Subcutaneous adipose tissue (tissue), 4 donors: ENCODE measurements around the gene AIFM1. TPM values are rescaled to one million over a fixed set of nuclear protein-coding genes. Genes with fewer than 3 reads are reported as not detected.

Source experiments
- total RNA-seq, 4 donors: library from RNA; depleted of rRNA; stranded (reverse); fragments of >200 nt; gene quantifications; one replicate each; pipeline ENCODE4 v1.1.0, GENCODE V29; 2016
- TF ChIP-seq, protein P1 (sequence below): fragments of 450-650 bp; IDR thresholded peaks from one replicate; pipeline ENCODE4 v1.5.1; 2016; ENCODE audit warnings: low read depth, mild to moderate bottlenecking, control low read depth, antibody characterized with exemption, moderate library complexity

AIFM1 gene
- total RNA-seq, 4 donors from 2014 or later, result 19.8 to 26.4 (median 22.4) TPM

DNA sequence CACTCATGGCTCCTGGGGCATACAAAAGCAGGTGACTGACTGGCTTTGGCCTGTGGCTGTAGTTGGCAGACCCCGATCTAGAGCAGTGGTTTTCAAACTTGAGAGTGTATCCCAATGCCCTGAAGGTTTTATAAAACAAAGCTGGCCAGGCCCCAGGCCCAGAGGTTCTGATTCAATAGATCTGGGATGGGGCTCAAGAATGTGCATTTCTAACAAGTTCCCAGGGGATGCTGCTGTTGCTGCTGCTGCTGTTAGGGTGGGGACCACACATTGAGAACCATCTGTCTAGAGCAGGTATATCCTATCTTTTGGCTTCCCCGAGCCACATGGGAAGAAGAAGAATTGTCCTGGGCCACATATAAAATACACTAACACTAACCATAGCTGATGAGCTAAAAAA is 7.3 kb downstream of the AIFM1 start:
- TF ChIP-seq, protein P1, sequence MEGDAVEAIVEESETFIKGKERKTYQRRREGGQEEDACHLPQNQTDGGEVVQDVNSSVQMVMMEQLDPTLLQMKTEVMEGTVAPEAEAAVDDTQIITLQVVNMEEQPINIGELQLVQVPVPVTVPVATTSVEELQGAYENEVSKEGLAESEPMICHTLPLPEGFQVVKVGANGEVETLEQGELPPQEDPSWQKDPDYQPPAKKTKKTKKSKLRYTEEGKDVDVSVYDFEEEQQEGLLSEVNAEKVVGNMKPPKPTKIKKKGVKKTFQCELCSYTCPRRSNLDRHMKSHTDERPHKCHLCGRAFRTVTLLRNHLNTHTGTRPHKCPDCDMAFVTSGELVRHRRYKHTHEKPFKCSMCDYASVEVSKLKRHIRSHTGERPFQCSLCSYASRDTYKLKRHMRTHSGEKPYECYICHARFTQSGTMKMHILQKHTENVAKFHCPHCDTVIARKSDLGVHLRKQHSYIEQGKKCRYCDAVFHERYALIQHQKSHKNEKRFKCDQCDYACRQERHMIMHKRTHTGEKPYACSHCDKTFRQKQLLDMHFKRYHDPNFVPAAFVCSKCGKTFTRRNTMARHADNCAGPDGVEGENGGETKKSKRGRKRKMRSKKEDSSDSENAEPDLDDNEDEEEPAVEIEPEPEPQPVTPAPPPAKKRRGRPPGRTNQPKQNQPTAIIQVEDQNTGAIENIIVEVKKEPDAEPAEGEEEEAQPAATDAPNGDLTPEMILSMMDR, result no peak

DNA sequence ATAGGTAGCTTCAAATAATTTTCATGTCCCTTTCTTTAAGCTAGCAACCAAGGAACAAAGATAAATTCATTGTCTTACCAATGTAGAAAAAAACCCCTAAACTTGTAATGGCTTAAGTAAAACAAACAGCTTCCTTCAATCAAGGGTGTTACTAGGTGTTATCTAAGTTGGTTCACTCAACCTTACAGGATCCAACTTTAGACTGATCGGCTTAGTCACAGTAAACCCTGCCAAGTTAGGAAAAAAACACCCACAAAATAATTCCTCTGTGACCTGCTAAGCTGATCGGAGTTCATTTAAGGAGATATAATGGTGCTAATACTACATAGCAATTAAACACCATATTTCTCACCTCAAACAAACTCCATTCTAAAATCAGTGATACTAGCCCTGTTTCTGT is 10.1 kb downstream of the AIFM1 start:
- TF ChIP-seq, protein P1, result no peak

DNA sequence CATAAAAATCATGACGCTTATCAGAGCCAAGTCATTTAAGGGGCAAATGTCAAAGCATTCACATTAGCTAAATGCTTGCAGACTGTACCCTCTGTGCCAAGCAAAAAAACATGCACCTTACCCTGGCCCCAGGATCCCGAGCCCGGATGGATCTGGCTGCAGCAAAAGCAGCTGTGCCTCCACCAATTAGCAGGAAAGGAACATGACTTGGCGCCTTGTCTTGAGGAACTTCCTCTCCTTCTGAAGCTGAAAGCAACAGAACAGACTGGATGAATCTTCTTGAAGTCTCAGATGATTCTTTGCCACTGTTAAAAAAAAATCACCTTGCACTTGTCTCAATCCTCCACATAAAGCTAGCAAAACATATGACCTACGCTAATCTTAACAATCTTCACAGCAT is 18.0 kb downstream of the AIFM1 start:
- TF ChIP-seq, protein P1, result no peak

DNA sequence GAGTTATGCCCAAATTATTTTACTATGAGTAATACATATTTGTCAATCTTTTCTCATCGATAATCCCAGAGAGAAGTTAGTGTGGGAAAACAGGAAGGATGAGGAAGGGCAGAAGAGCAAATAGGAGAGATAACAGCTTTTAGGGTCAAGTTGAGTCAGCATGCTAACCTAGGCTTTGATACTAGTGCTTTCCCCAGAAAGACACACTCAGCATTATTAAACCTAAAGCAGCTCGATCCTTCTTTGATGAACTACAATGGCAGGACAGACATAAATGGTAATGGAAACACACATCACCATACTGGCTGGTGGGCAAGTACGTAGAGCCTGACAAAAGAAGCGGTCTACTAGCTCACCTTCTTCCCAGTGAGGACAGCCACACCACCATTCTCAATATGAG is 20.5 kb downstream of the AIFM1 start:
- TF ChIP-seq, protein P1, result no peak

DNA sequence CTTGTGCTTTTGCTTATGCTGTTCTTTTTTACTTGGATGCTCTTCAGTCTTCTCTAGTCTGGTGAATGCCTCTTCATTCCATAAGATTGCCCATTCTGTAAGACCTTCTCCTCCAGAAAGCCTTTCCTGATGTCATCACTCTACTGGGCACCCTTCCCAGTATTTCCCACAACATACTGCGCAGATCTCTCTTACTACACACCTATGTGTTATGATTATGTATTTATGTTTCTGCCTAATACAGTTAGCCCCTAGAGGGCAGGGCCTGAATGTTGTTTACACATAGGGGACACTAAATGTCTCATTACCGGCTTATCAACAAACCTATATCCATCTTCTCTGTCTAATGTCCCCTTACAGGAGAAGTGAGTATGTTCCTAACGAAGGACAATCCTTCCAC is 21.1 kb downstream of the AIFM1 start:
- TF ChIP-seq, protein P1, result no peak

DNA sequence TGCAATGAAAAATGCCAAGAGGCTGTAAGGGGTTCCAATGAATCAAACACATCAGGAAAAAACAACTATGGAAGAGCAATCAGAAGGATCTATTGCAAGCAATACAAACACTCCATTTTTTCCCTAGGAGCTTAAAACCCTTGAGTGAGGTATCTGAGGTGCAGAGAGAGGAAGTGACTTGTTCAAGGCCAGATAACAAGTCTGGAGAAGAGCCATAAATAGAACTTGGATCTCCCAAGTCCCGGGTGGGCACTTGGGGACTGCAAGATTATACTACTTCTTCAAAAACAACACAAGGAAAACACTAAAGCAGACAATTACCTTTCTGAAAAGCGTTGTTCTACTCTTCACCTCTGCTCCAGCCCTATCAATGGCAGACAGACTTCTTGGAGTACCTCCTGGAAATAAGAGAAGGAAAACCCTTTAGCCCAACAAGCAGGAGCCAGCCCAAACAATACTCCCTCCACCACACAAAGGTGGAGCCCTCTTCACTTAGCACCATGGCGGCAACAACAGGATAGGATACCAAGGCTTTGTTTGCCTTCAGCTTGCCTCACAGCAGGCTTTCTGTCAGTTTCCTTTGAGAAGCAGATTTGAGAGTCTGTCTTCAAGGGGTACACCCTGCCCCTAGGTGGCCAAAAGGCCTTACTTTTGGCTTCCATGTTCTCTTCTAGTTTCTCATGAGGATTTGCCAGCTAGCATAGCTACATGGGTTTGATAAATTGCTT is 26.0 kb downstream of the AIFM1 start:
- TF ChIP-seq, protein P1, result no peak

DNA sequence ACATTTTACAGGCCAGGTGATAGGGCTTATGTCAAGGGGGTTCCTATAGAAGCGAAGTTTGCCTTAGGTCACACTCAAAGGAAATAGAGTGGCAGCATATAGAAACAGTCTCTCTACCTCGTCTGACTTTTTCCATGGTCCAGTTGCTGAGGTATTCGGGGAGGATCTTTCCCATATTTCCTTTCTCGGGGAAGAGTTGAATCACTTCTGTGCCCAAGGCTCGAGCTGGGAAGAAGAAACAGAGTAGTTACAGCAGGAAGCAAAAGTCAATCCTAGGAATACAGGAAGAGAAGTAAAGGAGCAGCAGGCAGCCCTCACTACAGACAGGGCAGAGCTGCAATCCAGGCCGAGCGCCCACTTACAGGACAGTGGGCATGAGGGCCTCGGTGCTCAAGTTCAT is 28.7 kb downstream of the AIFM1 start:
- TF ChIP-seq, protein P1, result no peak
